ENCODE measurements around the gene TFAM.
A peak's percentile ranks its signal among the peaks of the same experiment; 100 is the strongest.
"Not testable (repeated sequence)": the region's sequence is repeated elsewhere in the genome, so short reads cannot be mapped to it uniquely, and the experiment has no call there.

The TFAM gene

DNA sequence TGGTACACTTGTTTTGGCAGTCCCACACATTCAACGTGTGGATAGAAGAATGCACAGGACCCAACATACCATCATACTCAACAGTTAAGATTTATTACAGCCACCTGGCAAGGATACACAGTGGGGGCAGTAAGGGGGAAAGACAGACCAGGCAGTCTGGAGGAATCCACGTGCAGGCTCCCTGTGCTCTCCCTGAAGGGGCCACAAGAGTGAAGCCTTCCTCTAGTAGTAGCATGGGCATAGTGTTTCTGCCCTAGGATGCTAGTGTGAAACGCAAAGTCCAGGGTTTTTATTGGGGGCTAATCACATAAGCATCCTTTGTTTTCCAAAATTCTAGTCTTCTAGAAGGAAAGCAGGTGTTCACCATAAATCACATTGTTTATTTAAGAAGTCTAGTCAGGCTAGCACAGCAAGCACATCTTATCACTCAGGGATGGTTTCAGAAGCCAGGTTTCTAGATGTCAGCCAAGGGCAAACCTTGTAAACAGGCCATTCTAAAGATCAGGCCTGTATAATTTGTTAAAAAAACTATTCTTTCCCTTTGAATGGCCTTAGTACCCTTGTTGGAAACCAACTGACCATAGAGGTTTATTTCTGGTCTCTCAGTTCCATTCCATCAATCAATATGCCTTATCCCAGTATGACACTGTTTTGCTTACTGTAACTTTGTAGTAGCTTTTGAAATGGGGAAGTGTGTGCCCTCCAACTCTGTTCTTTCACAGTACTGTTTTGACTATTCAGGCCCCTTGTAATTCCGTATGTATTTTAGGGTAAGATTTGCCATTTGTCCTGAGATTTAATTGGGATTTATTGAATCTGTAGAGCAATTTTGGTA, 12.4 kb upstream of the TFAM start:
- no peak for DNase-seq (ENCODE audit: low read depth)

DNA sequence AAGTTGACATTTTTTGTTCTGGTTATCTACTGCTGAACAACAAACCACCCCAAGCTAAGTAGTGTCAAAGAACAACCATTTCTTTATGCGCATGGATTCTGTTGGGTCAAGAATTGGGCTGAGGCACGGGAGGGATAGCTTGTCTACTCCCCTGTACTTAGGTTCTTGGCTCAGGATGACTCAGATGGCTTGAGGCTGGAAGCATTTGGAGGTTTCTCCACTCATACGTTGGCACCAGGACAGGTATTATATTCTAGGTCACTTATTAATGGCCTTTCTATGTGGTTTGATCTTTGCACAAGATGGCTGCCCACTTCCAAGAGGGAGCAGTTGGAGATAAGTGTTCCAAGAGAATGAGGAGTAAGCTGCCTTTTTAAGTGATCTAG, 11.8 kb upstream of the TFAM start:
- DNase-seq (ENCODE audit: low read depth): no peak

DNA sequence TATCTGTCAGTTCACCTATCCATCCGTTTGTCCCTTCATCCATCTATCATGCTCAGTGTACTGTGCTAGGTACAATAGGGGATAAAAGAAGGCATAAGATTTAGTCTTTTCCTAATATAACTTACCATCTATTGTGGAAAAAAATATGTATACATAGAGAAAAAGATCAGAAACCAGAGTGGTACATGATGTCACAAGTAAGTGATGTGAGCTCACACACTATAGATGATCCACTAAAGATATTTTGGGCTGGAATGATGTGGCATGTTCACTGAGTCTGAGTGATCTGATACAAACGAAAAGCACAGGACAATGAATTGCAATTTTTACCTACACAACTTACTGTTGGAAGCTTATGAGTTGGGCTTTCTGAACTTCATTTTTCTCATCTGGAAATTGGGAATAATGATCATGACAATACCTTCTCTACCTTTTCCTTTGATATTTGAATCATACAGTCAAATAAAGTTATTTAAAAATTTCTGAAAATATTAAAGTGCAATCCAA, 2.7 kb upstream of the TFAM start:
- no peak for DNase-seq (ENCODE audit: low read depth)

DNA sequence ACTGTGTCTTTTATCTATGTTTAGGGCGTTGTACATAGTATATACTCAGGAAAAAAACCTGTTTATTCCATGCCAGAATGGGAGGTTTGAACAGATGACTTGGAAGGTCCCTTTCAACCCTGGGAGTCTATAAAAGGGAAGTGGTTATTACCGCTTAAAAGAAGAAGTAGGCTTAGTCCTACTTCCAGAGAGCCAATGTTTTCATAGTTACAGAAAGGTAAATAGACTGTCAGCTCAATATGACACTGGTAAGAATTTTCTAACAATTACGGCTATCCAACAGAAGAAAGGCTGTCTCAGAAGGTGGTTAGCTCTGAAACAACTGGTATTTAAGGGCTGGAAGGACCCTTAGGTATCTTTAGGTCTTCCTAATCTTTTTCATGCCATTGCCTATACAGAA, 1.1 kb upstream of the TFAM start:
- no peak for DNase-seq (ENCODE audit: low read depth)

DNA sequence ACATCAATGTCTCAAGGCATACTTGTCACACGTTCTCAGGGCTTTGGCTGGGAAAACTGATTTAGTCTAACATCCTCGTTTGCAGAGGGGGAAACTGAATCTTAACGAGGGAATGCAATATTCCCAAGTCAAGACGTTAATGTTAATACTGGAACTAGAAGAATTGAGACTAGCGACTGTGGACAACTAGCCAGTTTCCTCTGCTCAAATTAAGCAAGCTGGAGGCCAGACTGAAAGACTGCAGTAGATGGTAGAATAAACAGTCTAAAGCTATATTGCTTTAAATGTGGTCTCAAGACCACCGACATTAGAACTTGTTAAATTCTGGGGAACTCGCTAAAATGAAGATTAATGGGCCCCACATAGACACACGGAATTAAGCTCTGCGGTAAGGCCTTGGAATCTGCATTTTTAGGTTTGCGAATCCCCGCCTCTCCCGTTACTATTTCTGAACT, 639 bp upstream of the TFAM start:
- DNase-seq (ENCODE audit: low read depth): no peak

DNA sequence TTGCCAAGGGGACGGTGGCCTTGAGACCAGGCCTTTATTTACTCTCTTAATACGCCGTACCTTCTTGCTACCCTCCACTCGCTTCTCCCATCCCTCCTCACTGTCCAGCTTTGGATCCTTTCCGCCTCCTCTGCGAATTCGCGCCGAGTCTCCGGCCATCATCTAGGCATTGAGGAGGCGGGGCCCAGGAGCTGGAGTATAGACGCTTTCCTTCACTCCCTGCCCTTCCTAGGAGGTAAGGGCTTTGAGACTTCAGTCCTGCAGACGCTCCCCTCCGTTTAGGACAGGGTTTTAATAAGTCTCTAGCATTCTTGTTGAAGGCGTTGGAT, 538 bp downstream of the TFAM start:
- peak; percentile 41 for DNase-seq (ENCODE audit: low read depth)

DNA sequence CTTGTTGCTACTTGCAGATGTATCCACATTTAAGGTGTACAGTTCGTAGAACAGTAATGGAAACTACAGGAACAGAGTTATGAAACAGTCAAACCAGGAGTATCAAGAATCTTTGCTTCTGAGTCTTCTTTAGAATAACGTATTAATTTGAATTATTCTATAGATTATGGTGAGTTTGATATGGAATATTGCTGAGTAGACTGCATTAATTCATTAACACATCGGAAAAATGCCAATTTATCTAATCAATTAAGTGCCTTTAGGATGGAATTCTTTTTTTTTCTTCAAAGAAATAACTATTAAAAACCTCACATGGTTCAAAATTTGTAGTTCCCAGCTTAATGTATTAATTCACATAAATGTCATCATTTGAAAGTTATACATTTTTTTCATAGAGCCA, 3.8 kb downstream of the TFAM start:
- no peak for DNase-seq (ENCODE audit: low read depth)

DNA sequence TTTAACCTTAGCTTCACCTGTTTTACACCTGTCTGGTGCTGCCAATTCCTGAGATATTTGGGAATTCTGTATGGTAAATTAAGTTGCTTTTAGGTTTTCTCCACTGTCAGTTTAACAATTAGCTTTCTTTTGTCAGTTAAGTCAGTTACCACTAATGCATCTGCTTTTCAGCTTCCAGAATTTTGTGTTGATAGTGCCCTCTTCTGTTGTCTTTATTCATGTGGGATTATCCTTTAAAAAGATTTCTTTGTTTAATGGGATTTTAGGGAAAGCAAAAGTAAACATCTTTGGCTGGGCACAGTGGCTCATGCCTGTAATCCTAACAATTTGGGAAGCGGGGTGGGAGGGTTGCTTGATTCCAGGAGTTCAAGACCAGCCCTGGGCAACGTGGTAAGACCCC, 8.1 kb downstream of the TFAM start:
- DNase-seq (ENCODE audit: low read depth): peak; percentile 24

DNA sequence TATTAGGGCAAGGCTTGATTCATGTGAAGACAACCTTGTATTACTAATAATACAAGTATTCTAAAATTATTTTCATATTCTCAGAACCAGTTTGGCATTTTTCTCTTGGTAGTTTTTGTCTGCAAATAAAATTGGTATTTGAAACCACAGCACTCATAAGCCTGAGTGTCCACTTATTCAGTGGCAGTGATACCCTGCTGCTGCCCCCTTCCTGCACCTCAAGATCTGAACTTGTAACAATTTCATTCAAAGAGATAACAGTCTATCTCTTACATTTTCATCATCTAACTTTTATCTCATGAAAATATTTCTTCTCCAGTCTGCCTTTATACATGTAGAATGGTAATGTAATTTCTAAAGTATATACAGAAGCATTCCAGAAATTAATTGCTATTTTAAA, 9.3 kb downstream of the TFAM start:
- no peak for DNase-seq (ENCODE audit: low read depth)

DNA sequence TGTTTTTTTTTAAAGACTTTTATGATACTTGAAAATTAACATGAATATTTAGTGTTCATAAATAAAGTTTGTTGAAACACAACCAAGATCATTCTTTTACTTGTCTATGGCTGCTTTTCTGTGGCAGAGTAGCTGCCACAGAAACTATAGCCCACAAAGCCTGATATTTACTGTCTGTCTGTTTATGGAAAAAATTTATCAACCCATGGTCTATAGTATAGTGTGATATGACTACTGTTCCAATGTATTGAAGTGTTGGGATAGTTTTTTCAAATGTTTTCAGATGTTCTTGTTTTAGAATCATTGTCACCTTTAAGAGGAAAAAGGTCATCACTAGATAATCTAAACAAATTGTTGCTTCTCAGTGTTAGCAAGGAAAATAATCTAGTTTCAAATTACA, 10.8 kb downstream of the TFAM start:
- no peak for DNase-seq (ENCODE audit: low read depth)

DNA sequence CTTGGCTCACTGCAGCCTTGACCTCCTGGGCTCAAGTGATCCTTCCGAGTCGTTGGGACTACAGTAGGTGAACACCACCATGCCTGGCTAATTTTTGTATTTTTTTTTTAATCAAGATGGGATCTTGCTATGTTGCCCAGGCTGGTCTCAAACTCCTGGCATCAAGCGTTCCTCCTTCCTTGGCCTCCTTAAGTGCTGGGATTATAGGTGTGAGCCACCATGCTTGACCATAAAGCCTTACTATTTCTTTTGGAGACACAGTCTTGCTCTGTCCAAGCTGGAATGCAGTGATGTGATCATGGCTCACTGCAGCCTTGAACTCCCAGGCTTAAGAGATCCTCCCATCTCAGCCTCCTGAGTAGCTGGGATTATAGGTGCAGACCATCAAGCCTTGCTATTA, 12.6 kb downstream of the TFAM start:
- no peak for DNase-seq (ENCODE audit: low read depth)

DNA sequence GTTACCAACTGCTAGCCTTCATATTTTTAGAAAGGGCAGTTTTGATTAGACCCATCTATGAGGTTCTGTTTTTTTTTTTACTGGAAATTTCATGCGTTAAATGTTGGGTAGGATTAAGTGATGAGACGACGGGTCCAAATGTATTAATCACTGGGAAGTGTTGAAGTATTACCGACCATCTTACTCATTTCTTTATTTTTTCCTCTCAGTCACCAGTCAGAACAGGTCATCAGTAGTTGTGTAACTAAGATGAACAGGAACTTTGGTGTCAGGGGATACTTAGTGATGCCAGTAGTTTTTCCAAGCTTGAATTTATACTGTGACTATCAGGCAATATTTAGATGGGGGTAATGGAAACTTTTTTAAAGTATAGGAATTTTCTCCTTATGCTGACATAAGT, 14.2 kb downstream of the TFAM start:
- DNase-seq (ENCODE audit: low read depth): peak; percentile 37

DNA sequence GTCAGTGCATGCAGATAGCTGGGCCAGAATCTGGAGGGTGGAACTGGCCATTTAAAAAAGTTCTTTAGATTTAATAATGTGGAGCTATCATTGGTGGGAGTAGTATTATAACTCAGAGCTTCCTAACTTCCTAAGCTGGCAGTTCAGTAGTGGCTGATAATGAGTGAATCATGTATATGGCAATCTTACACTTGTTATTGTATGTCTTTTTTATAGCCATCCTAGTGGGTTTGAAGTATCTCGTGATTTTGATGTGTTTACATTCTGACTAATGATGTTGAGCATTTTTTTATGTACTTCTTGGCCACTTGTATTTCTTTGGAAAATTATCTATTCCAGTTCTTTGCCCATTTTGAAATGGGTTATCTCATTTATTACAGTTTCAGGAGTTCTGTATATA, 15.4 kb downstream of the TFAM start:
- DNase-seq (ENCODE audit: low read depth): peak; percentile 73

DNA sequence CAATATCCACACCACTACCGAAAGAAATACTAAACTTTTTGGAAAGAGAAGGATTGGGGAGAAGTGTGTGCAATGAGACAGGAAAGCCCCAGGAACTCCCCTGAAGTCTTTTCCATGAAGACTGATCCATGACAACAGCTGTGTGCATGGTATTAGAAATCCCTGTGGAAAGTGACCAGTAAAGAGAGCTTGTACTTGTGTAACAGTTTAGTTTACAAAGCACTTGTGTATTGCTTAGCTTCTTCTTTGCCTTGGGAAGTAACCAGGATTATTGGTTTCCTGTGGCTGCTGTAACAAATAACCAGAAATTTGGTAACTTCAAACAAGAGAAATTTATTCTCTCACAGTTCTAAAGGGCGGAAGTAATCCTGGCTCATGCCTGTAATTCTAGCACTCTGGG, 18.8 kb downstream of the TFAM start:
- DNase-seq (ENCODE audit: low read depth): no peak

DNA sequence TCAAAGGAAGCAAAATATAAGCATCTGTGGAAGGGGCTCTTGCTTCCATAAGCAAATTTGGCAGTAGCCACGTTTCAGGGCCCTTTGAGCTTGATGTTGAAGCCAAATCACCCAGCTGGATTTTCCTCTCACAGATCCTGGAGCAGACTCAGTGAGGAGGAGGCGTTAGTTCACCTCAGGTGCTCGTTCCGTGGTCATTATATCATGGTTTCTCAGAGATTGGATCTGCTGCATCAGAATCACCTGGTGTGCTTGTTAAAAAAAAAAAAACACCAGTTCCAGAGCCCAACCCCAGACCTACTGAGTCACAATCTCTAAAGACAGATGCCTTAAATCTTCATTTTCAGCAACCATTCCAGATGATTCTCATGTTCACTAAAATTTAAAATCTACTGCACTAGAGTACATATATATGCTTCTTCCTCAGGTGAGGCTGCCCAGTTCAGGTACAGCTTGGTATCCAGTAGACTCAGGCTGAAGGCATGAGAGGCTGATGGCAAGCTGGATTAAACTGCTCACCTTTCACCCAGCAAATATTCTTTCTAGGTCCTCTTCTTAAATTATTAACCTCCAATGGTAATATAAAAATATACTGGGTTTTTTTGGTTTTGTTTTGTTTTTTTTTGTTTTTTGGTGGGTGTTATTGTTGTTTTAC, 24.9 kb downstream of the TFAM start:
- DNase-seq (ENCODE audit: low read depth): no peak

DNA sequence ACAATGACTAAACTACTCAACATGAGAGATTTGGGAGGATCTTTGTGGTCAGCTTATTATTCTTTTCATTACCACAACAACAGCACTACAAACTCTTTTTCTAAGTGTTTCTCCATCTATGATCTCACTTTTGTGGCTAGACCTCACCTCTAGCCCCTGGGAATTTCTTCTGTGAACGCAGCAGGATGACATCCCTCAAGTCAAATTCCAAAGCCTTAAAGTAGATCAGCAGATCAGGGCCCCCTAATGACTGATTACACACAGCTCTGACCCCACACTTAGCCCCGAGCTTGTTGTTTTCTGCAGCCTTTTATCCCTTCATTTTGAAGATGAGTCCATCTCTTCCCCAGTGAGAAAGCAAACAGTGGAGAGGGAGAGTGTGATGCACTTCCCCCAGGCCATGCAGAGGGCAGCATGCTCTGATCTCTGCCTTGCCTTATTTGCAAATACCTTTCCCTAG, 27.3 kb downstream of the TFAM start:
- DNase-seq (ENCODE audit: low read depth): peak; percentile 88

DNA sequence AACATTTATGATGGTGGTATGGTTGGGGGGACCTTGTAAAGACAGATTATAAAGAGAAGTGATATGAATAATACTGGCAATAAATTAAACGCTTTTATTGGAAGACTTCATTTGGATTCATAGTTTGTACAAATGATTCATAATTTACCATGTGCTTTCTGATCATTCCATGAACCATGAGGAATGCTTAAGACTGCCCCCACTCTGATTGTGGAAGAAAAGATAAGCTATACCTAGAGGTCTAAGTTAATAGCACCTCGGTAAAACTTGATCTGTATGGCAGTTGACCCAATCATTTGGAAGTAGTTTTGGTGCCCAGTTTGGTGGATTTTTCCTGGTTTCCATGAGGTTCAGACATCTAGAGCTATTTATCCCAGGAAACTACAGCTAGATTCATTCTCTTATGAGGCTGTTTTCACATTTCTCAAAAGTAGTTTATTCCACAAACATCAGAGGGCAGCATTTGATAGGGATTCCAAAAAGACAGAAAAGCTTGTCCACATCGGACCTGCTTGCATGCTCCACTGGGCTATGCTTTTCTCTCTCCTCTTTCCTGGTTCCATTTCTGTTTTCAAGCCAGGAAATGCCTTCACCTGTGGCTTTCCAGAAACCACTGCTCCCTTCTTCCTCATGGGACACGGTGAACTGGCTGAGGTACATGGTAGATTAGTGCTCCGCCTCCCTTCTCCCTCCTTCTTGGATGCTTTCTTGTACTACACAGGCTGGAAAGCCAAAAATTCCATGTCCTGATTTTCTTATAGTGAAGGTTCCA, 29.2 kb downstream of the TFAM start:
- DNase-seq (ENCODE audit: low read depth): peak; percentile 80

DNA sequence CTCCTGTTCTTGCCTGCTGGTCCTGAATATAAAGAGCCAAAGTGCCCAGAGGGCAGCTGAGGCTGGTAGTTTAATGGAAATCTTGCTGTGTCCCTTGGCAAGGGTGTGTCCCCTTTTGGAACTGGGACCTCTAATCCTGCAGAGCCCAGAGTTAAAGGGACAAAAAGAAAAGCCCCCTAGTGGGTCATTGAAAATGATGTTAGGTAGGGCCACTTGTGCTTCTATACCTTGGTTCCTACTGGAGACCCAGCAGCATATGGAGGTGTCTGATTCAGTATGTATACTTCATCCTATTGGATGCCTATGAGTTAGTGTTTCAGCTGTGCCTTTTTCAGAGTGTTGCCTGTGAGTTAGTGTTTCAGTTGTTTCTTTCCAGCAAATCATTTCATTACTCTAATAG, 30.5 kb downstream of the TFAM start:
- DNase-seq (ENCODE audit: low read depth): no peak

DNA sequence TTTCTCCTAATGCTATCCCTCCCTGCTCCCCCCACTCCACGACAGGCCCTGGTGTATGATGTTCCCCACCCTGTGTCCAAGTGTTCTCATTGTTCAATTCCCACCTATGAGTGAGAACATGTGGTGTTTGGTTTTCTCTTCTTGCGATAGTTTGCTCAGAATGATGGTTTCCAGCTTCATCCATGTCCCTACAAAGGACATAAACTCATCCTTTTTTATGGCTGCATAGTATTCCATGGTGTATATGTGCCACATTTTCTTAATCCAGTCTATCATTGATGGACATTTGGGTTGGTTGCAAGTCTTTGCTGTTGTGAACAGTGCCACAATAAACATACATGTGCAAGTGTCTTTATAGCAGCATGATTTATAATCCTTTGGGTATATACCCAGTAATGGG, 32.7 kb downstream of the TFAM start:
- not testable (repeated sequence) for DNase-seq (ENCODE audit: low read depth)

DNA sequence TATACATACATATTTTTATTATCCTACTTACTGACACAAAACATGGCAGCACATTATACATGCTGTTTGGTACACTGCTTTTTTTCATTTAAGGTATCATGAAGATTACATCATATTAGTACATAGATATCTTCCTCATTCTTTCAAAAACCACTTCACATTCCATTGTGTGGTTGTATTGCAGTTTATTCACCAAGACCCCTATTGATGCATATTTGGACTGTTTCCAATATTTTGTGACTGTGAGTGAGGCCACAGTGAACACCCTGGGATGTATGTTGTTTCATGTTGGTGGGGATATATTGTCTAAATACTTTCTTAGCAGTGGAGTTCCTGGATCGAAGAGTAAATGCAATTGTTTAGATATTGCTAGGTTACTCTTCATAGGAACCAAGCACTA, 39.0 kb downstream of the TFAM start:
- peak; percentile 41 for DNase-seq (ENCODE audit: low read depth)

DNA sequence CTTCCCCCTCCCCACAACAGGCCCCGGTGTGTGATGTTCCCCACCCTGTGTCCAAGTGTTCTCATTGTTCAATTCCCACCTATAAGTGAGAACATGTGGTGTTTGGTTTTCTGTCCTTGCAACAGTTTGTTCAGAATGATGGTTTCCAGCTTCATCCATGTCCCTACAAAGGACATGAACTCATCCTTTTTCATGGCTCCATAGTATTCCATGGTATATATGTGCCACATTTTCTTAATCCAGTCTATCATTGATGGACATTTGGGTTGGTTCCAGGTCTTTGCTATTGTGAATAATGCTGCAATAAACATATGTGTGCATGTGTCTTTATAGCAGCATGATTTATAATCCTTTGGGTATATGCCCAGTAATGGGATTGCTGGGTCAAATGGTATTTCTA, 43.2 kb downstream of the TFAM start:
- not testable (repeated sequence) for DNase-seq (ENCODE audit: low read depth)

DNA sequence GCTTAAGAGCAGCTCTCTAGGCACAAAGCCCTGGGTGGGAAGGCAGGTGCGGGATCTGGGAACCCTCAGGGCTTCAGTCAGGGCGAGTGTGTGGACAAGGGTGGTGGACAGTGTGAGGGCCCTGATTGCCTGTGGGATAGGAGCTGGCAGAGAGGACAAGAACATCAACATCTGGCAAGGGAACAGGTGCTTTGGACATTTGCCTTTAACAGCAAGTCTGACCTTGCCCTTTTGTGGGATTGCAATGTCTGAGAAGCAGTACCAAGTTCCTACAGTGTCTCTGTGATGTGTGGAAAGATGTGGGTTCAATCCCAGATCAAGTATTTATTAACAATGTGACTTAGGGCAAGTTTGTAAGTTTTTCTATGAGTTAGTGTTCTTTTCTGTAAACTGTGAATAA, 46.7 kb downstream of the TFAM start:
- peak; percentile 14 for DNase-seq (ENCODE audit: low read depth)

DNA sequence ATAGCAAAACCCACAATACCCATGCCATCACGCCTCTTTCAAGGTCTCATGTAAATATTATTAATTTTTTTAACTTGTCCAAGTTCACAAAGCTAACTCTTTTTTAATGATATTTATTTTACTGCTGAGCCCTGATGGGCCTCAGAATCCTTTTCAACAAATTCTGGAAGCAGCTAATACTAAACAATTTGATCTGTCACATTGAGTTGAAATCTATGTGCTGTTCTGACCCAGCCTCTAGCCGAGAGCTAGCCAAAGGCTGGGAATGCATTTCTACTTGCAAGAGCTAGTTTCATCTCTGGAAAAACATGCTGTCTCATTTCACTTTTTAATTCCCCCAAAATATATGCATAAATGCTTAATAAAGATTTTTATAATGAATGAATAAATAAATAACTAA, 47.9 kb downstream of the TFAM start:
- no peak for DNase-seq (ENCODE audit: low read depth)
